ENCODE measurements around the gene DPY19L1.

DNA sequence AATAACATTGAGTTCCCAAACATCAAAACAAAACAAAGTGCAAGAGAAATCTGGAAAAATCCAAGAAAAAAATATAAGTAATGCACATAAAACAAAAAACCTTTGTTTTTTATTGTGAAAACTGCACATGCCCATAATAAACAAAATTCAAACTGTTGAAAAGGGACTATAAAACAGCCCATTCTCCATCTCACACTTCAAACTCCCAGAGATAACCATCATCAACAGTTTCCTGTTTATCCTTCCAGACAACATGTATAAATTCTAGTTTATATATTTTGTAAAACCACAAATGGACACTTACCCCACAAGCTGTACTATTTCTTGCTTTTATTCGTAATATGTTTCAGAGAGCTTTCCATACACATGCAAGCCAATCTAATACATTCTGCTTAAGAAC is 79.3 kb downstream of the DPY19L1 start:
- TF ChIP-seq, protein P1, sequence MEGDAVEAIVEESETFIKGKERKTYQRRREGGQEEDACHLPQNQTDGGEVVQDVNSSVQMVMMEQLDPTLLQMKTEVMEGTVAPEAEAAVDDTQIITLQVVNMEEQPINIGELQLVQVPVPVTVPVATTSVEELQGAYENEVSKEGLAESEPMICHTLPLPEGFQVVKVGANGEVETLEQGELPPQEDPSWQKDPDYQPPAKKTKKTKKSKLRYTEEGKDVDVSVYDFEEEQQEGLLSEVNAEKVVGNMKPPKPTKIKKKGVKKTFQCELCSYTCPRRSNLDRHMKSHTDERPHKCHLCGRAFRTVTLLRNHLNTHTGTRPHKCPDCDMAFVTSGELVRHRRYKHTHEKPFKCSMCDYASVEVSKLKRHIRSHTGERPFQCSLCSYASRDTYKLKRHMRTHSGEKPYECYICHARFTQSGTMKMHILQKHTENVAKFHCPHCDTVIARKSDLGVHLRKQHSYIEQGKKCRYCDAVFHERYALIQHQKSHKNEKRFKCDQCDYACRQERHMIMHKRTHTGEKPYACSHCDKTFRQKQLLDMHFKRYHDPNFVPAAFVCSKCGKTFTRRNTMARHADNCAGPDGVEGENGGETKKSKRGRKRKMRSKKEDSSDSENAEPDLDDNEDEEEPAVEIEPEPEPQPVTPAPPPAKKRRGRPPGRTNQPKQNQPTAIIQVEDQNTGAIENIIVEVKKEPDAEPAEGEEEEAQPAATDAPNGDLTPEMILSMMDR (IDR thresholded peaks at IDR 0.05): no peak
- TF ChIP-seq POLR2A (IDR thresholded peaks at IDR 0.05): no peak

Data from adrenal gland (tissue), 5 donors.